PC-3 (cell line): ENCODE results near the gene CDC45. TPM values are rescaled to one million over a fixed set of nuclear protein-coding genes. Genes with fewer than 3 reads are reported as not detected.

Experiments
- ATAC-seq: fragments of 200-7000 bp; cut with Tn5 transposase; 2 replicates; pipeline ENCODE4 v1.9.1; 2020; ENCODE audit warnings: mild to moderate bottlenecking, moderate library complexity
- BruUV-seq: library from RNA; stranded (reverse); fragments of 400-500 nt; replicated peaks from 2 replicates; lab custom pipeline; 2021; lab: Mats Ljungman, UMichigan
- CTCF ChIA-PET: fragments of 300-600 bp; sonication (Branson Sonifier 250); formaldehyde crosslinking; loops from one replicate; lab custom pipeline; 2022; ENCODE audit warnings: antibody characterized with exemption; lab: Charles Lee
- POLR2A ChIA-PET: fragments of 300-600 bp; sonication (Branson Sonifier 250); formaldehyde crosslinking; loops from one replicate; lab custom pipeline; 2022; ENCODE audit warnings: antibody characterized with exemption; ENCODE audit not compliant: unreplicated experiment; lab: Charles Lee
- DNase-seq: peaks from one replicate; pipeline ENCODE4 v3.0.0-alpha.2; 2015
- H2AFZ ChIP-seq: fragments of 300-600 bp; sonication (generic); 2 replicates; pipeline ENCODE4 v1.6.0; 2016; ENCODE audit warnings: antibody characterized with exemption, low read length
- H3F3A ChIP-seq: fragments of 300-600 bp; sonication (generic); one replicate; pipeline ENCODE4 v1.6.0; 2017; ENCODE audit warnings: antibody characterized with exemption, low read length, control low read depth, mild to moderate bottlenecking; ENCODE audit not compliant: unreplicated experiment
- H3K27ac ChIP-seq: fragments of 300-600 bp; sonication (generic); 2 replicates; pipeline ENCODE4 v1.5.1; 2016; ENCODE audit warnings: mild to moderate bottlenecking, low read length
- H3K27me3 ChIP-seq: fragments of 300-600 bp; sonication (generic); 2 replicates; pipeline ENCODE4 v1.6.1; 2016; ENCODE audit warnings: low read length, mixed read lengths
- H3K36me3 ChIP-seq: fragments of 300-600 bp; sonication (generic); 2 replicates; pipeline ENCODE4 v1.6.1; 2016; ENCODE audit warnings: low read depth, mixed run types, low read length, mixed read lengths
- H3K4me1 ChIP-seq: fragments of 300-600 bp; sonication (generic); 2 replicates; pipeline ENCODE4 v1.5.1; 2016; ENCODE audit warnings: low read length; ENCODE audit not compliant: insufficient read depth
- H3K4me2 ChIP-seq: fragments of 300-600 bp; sonication (generic); 2 replicates; pipeline ENCODE4 v1.6.0; 2016; ENCODE audit warnings: low read length
- H3K4me3 ChIP-seq: fragments of 300-600 bp; sonication (generic); 2 replicates; pipeline ENCODE4 v1.5.1; 2016; ENCODE audit warnings: mild to moderate bottlenecking, low read length, mixed read lengths
- H3K79me2 ChIP-seq: fragments of 300-600 bp; sonication (generic); 2 replicates; pipeline ENCODE4 v1.6.1; 2017; ENCODE audit warnings: low read length, mixed read lengths
- H3K9ac ChIP-seq: fragments of 300-600 bp; sonication (generic); 2 replicates; pipeline ENCODE4 v1.6.0; 2016; ENCODE audit warnings: mild to moderate bottlenecking, low read length
- H3K9me2 ChIP-seq: fragments of 300-600 bp; sonication (generic); replicated peaks from 2 replicates; pipeline ENCODE4 v1.6.1; 2016; ENCODE audit warnings: mixed run types, low read length, mixed read lengths
- H3K9me3 ChIP-seq: fragments of 300-600 bp; sonication (generic); 2 replicates; pipeline ENCODE4 v1.6.1; 2016; ENCODE audit warnings: low read length, mixed read lengths
- H4K20me1 ChIP-seq: fragments of 300-600 bp; sonication (generic); 2 replicates; pipeline ENCODE4 v1.6.1; 2016; ENCODE audit warnings: low read length, mixed read lengths
- EZH2 ChIP-seq: fragments of 300-600 bp; sonication (generic); IDR thresholded peaks from one replicate; pipeline ENCODE4 v1.6.1; 2017; ENCODE audit warnings: antibody characterized with exemption, mild to moderate bottlenecking, low read length; ENCODE audit not compliant: unreplicated experiment
- EZH2phosphoT487 ChIP-seq: fragments of 300-600 bp; sonication (generic); IDR thresholded peaks from 2 replicates; pipeline ENCODE4 v1.6.1; 2018; ENCODE audit warnings: mild to moderate bottlenecking, antibody characterized with exemption, low read length, borderline replicate concordance
- intact Hi-C: fragments of 100-400 bp; cut with micrococcal nuclease; formaldehyde crosslinking; loops from 2 replicates; pipeline ENCODE4 v1.9.0; 2023
- total RNA-seq: library from RNA; depleted of rRNA; stranded (reverse); fragments of >200 nt; gene quantifications from 2 replicates; pipeline ENCODE4 v1.2.3, GENCODE V29; 2014
- TF ChIP-seq, protein P1 (sequence below): fragments of 300-600 bp; sonication (generic); conservative IDR thresholded peaks from 2 replicates; pipeline ENCODE4 v1.5.1; 2017; ENCODE audit warnings: antibody characterized with exemption, low read depth, mild to moderate bottlenecking, low read length

Gene CDC45
- total RNA-seq, 1 experiment from 2014 or later = 70.9 TPM

DNA sequence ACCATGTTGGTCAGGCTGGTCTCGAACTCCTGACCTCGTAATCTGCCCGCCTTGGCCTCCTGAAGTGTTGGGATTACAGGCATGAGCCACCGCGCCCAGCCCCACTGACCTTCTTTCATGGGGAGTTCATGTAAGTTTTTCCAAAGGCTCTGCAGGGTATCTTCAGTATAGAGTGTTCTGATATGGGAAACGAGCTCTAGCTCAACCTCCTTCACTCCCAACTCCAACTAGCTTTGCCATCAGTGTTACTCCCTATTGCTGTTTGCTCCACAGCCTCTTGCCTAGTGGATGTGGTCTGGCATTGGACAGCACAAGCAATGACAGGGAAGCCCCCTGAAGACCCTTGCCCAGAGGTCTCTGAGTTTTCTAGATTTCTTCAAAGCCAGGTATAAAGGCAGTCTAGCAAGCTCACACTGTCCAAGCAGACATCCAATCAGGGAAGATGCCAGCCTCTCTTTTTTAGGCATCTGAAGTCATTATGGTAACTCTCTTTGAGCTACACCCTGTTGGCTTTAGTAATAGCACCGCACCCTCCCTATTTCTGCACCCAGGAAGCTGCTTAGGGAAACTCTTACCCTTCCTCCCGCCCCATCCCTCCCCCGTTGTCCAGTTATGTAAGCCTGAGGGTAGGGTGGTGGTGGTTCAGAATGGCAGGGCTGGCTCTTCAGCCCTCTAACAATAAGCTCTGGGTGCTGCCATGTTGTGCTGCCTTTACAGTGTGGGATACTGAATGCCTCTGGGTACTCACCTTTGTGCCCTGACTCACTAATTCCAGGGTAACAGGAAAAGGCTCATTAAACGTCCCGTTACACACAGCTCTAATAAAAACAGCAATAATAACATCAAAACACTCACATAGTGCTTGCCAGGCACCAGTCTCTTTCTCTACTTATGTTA lies 85.9 kb downstream of the CDC45 start:
- BruUV-seq = no TSS peak
- H3K36me3 ChIP-seq = no peaks in the 10 kb centered on the region
- H2AFZ ChIP-seq = no peak overlapping the region
- no peaks in the 10 kb centered on the region for H3K9me2 ChIP-seq
- peaks cover 38% of the 10 kb centered on the region for H3K4me1 ChIP-seq
- CTCF ChIA-PET = no interaction called here
- no peak overlapping the region for H3K4me3 ChIP-seq
- intact Hi-C loops = loop anchor here (10.0 kb wide), 1 partner anchor 59 kb away; no protein-coding TSS in a partner anchor
- no peaks in the 10 kb centered on the region for H3K9me3 ChIP-seq
- H3K79me2 ChIP-seq = no peaks in the 10 kb centered on the region
- H3K4me2 ChIP-seq = peak overlapping the region; percentile 34; the same call in 1 of the 2 replicates
- peak; percentile 66 for ATAC-seq
- TF ChIP-seq, protein P1, sequence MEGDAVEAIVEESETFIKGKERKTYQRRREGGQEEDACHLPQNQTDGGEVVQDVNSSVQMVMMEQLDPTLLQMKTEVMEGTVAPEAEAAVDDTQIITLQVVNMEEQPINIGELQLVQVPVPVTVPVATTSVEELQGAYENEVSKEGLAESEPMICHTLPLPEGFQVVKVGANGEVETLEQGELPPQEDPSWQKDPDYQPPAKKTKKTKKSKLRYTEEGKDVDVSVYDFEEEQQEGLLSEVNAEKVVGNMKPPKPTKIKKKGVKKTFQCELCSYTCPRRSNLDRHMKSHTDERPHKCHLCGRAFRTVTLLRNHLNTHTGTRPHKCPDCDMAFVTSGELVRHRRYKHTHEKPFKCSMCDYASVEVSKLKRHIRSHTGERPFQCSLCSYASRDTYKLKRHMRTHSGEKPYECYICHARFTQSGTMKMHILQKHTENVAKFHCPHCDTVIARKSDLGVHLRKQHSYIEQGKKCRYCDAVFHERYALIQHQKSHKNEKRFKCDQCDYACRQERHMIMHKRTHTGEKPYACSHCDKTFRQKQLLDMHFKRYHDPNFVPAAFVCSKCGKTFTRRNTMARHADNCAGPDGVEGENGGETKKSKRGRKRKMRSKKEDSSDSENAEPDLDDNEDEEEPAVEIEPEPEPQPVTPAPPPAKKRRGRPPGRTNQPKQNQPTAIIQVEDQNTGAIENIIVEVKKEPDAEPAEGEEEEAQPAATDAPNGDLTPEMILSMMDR = no peak
- TF ChIP-seq EZH2 = no peak
- no peak for TF ChIP-seq EZH2phosphoT487
- POLR2A ChIA-PET = interaction anchor here (0.6 kb wide), 1 partner anchor 16 kb away, joined by 3 read pairs; no protein-coding TSS in a partner anchor
- H3K27me3 ChIP-seq = no peaks in the 10 kb centered on the region
- no peaks in the 10 kb centered on the region for H4K20me1 ChIP-seq
- H3K27ac ChIP-seq = peak overlapping the region; percentile 64
- H3F3A ChIP-seq = peaks cover 9% of the 10 kb centered on the region
- H3K9ac ChIP-seq = no peak overlapping the region; the same call in 1 of the 2 replicates
- DNase-seq = peak; percentile 56

DNA sequence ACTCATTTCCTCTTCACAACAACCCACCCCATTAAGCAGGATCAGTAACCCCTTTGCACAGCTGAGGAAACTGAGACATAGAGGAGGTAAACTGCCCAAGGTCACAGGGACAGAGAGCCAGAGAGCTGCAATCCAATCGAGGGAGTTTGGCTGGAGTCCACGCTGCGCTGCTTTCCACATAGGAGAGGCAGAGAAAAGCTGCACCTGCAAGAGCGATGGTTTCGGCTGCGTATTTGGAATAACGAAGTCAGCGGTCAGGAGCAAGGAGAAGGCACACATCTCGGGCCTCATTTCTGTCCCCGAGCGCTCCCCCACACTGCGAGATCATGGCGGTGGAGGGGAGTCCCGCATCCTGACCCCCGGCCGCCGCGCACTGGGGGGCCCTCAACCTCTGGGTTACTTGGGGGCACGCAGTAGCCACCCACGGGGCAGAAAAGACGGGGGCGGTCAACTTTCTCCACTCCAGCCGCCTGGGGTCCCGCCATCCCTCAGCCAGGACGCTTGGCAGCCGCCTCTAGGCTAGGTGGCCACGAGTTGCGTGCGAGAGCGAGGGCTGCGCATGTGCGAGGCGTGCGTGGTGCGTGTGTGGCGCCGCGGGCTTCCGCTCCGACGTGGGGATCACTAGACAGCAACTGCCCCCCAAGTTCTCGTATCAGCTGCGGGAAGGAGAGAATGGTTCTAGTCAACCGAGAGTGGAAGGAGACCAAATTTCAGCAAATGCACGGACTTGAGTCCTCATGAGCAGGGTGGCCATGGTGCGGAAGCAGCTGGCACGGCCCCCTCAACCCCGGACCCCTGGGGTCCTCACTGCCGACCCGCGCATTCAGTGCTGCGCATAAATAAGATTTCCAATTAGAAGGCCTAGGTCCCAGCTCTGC lies 86.8 kb downstream of the CDC45 start:
- no peak overlapping the region for H2AFZ ChIP-seq
- intact Hi-C loops = loop anchor here (10.0 kb wide), 1 partner anchor 58 kb away; no protein-coding TSS in a partner anchor
- peaks cover 9% of the 10 kb centered on the region for H3F3A ChIP-seq
- peaks cover 42% of the 10 kb centered on the region for H3K4me1 ChIP-seq
- no peak overlapping the region for H3K4me3 ChIP-seq
- TF ChIP-seq EZH2 (no peak), EZH2phosphoT487 (no peak)
- TF ChIP-seq, protein P1 = no peak
- no peaks in the 10 kb centered on the region for H3K36me3 ChIP-seq
- DNase-seq = no peak
- no peaks in the 10 kb centered on the region for H3K27me3 ChIP-seq
- CTCF ChIA-PET = no interaction called here
- H3K9me3 ChIP-seq = no peaks in the 10 kb centered on the region
- H3K27ac ChIP-seq = peak overlapping the region; percentile 64
- no peaks in the 10 kb centered on the region for H3K9me2 ChIP-seq
- POLR2A ChIA-PET = interaction anchor here (0.6 kb wide), 1 partner anchor 17 kb away, joined by 3 read pairs; no protein-coding TSS in a partner anchor
- no peak for ATAC-seq
- H3K9ac ChIP-seq = no peak overlapping the region; the same call in 1 of the 2 replicates
- no TSS peak for BruUV-seq
- H4K20me1 ChIP-seq = no peaks in the 10 kb centered on the region
- no peaks in the 10 kb centered on the region for H3K79me2 ChIP-seq
- H3K4me2 ChIP-seq = peak overlapping the region; percentile 34; the same call in 1 of the 2 replicates
